Bronchial epithelial cell (primary cell): ENCODE results near the gene HKDC1. TPM values are rescaled to one million over a fixed set of nuclear protein-coding genes. Genes with fewer than 3 reads are reported as not detected.

ENCODE experiments used
- DNase-seq: peaks from one replicate; pipeline ENCODE4 v3.0.0-alpha.2; 2010; ENCODE audit warnings: low read depth
- FAIRE-seq: peaks from 2 replicates; lab custom pipeline; 2011; peaks lifted over from hg19 to GRCh38; lab: Jason Lieb, UNC
- H3K27me3 ChIP-seq: 2 replicates; pipeline ENCODE4 v1.5.1; 2011; ENCODE audit warnings: low read length; ENCODE audit not compliant: control insufficient read depth, insufficient read depth
- H3K36me3 ChIP-seq: 2 replicates; pipeline ENCODE4 v1.5.1; 2011; ENCODE audit warnings: low read length; ENCODE audit not compliant: control insufficient read depth, insufficient read depth
- H3K4me3 ChIP-seq: 2 replicates; pipeline ENCODE4 v1.5.1; 2011; ENCODE audit warnings: mild to moderate bottlenecking, low read depth, low read length, control low read depth
- CTCF ChIP-seq: IDR thresholded peaks from 2 replicates; pipeline ENCODE4 v1.5.1; 2011; ENCODE audit warnings: mild to moderate bottlenecking, moderate library complexity, low read length, control low read depth, inconsistent platforms; ENCODE audit not compliant: insufficient read depth, severe bottlenecking
- total RNA-seq: library from RNA; depleted of rRNA; stranded (reverse); fragments of >200 nt; gene quantifications from 2 replicates; pipeline ENCODE4 v1.2.1, GENCODE V29; 2014

Gene HKDC1
- total RNA-seq, 1 donor from 2014 or later = 3.9 TPM

DNA sequence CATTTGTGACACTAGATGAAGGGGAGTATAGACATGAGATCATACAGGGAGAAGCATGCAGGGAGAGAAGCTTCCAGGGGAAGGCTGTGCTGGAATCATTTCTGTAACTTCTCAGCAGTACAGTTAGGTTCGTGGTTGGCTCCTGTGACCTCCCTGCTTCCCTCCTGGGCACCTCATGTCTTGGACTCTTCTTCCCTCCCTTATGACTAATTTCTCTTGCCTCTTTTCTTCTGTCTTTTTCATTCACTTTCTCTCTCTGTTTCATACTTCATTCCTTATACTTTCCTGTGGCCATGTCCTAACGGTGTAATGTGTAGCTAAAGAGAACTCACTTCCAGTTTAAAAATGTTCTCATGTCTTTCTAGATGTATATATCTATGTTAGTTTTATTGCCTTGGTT is 19.1 kb upstream of the HKDC1 start:
- TF ChIP-seq CTCF = no peak
- H3K36me3 ChIP-seq = peaks cover 19% of the 10 kb centered on the region
- FAIRE-seq = no peak
- H3K4me3 ChIP-seq = no peak overlapping the region
- DNase-seq = no peak
- H3K27me3 ChIP-seq = no peaks in the 10 kb centered on the region

- TF ChIP-seq CTCF = no peak
- Histone ChIP-seq H3K27me3 (no peaks in the 10 kb centered on the region), H3K4me3 (no peak overlapping the region), H3K36me3 (peaks cover 19% of the 10 kb centered on the region)
- DNase-seq (no peak), FAIRE-seq (no peak)
These were observed 17.8 kb upstream of the HKDC1 start for GRCh38 chr10:69202332-69202731.

- FAIRE-seq (no peak), DNase-seq (no peak)
- no peak for TF ChIP-seq CTCF
- H3K4me3 ChIP-seq = no peak overlapping the region
- no peaks in the 10 kb centered on the region for H3K27me3 ChIP-seq
- H3K36me3 ChIP-seq = peaks cover 8% of the 10 kb centered on the region
These were observed 11.4 kb upstream of the HKDC1 start for GRCh38 chr10:69208761-69209160.

DNA sequence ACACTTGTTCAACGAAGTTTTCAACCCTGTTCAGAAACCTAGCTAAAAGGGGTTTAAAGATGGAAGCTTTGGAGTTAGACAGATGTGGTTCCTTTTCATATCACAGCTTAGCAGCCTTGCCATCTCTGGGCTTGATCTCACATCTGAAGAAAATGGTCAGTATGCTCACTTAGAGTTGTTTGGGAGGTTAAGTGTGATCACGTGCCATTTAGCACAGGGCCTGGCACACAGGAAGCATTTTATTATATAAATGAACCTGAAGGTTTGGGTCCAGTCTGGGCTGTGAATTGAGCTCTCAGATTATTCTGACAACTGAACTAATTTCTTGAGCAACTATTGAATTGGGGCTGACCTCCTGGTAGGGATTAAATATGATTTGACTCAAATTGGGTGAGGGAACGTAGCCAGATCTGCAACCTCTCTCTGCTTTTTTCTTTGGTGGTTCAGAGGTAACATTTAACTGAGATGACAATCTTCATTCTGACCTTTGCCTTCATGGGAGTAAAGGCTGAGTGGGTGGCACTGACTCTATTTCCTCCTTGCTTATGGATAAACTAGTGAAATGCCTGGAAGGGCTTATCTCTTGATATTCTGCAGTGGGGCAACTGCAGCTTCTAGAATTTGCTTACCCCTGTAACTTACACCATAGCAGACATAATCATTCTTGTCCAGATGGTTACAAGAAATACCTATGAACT is 10.2 kb upstream of the HKDC1 start:
- Histone ChIP-seq H3K36me3 (peaks cover 5% of the 10 kb centered on the region), H3K4me3 (no peak overlapping the region), H3K27me3 (no peaks in the 10 kb centered on the region)
- DNase-seq = no peak
- no peak for TF ChIP-seq CTCF
- FAIRE-seq = no peak

- Histone ChIP-seq H3K27me3 (no peaks in the 10 kb centered on the region), H3K4me3 (no peak overlapping the region), H3K36me3 (peaks cover 2% of the 10 kb centered on the region)
- DNase-seq = no peak
- no peak for FAIRE-seq
- TF ChIP-seq CTCF = no peak
These were observed 9.0 kb upstream of the HKDC1 start for GRCh38 chr10:69211104-69211503.

DNA sequence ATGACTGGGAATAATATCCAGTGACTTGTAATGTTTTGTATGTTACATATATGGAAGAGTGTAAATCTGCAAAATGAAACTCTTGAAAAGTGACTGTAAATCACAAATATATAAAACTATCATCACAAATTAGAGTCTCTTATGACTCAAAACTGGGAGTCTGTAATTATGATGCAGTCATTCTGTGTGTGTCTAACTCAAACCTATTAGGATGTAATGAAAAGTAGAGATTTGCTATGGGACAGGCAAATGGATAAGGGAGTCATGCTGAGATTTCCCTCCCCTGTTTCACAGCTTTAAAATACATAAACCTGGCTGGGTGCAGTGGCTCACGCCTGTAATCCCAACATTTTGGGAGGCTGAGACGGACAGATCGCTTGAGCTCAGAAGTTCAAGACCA is 8.6 kb upstream of the HKDC1 start:
- peaks cover 2% of the 10 kb centered on the region for H3K36me3 ChIP-seq
- TF ChIP-seq CTCF = no peak
- no peaks in the 10 kb centered on the region for H3K27me3 ChIP-seq
- no peak overlapping the region for H3K4me3 ChIP-seq
- no peak for FAIRE-seq
- DNase-seq = no peak
